GM20431 (cell line): ENCODE data around the gene PLK1.
"Not testable (repeated sequence)": the region's sequence is repeated elsewhere in the genome, so short reads cannot be mapped to it uniquely, and the experiment has no call there.

Source experiments
- in situ Hi-C: fragments of 300-500 bp; cut with MseI, MboI; formaldehyde crosslinking; loops from one replicate; pipeline ENCODE4 v1.15.0; 2020; ENCODE audit warnings: low sequenced_read_pairs; ENCODE audit not compliant: unreplicated experiment

PLK1 gene

GRCh38 chr16:23678430-23679273 lies at the start of gene PLK1:
Gene PLK1, plus strand, starts transcription at chr16:23678889. Its CDS starts 44 bp downstream, at chr16:23678933.
- in situ Hi-C loops = no loop called here

DNA sequence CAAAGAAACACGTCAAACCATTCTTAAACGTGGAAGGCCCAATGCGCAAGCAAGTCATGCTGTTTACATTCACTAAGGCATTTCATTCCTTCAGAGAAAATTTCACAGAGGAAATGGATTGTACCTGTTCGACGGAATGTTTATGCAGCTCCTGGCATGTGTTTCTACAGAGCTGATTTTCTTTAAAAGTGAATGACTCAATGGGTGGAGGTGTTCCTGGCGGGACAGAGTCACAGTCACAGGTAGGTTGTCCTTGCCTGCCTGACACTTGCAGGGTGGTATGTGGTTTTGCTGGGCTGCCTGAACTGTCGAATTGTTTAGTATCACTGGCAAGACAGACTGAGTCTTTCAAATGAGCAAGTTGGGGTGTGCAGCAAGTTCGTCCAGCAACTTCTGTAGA lies 49.2 kb upstream of the PLK1 start:
- in situ Hi-C loops = no loop called here

DNA sequence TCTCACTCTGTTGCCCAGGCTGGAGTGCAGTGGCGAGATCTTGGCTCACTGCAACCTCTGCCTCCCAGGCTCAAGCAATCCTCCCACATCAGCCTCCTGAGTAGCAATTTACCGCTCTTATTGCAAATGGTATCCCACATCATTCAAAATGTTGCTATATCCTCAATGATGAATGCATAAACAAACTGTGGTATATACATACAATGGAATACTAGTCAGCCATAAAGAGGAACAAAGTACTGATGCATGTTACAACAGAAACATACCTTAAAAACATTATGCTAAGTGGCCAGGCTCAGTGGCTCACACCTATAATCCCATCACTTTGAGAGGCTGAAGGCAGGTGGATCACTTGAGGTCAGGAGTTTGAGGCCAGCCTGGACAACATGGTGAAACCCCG lies 46.8 kb upstream of the PLK1 start:
- in situ Hi-C loops = not testable (repeated sequence)

GRCh38 chr16:23634461-23635036 lies 44.1 kb upstream of the PLK1 start:
- in situ Hi-C loops = no loop called here

DNA sequence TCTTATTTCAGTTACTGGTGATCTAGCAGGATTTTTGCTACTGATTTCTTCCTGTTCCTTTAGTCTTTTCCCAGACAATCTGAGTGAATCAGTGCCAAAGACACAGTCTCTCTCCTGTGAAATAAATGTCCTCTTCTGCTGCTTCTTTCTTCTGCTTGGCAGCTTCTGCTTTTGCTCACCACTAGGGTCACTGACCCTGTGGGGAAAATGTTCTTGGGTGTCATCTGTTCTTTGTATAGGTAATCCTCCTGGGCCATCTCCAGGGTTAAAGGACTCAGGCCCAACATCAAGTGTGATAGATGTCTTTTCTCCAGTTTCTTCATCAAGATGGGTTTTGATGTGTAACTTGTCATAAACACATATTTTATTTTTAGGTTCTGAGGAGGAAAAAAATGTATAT lies 42.7 kb upstream of the PLK1 start:
- in situ Hi-C loops = no loop called here

- in situ Hi-C loops = no loop called here
Measured at GRCh38 chr16:23640615-23640930, 38.1 kb upstream of the PLK1 start.

- in situ Hi-C loops = no loop called here
Measured at GRCh38 chr16:23640931-23641765, 37.5 kb upstream of the PLK1 start, which contains the start of the genes DCTN5 and PALB2. Gene DCTN5, plus strand, starts transcription at chr16:23641466. Its CDS starts 77 bp downstream, at chr16:23641543. Gene PALB2, minus strand, starts transcription at chr16:23641310. Its CDS starts 153 bp downstream, at chr16:23641157.

DNA sequence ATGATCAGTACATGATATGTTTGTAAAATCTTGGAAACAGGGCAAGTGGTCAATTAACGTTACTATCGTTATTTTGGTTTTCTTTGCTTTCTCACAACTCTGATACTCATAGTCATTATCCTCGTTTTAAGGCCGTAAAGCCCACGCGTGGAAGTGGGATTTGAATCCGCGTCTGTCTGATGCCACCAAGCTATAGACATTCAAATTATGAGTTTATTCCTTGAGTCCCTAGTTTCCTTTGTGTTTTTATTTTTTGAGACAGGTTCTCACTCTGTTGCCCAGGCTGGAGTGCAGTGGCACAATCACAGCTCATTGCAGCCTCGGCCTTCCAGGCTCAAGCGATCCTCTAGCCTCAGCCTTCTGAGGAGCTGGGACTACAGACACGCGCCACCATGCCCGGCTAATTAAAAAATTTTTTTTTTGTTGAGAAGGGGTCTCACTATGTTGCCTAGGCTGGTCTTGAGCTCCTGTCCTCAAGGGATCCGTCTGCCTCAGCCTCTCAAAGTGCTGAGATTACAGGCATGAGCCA lies 36.4 kb upstream of the PLK1 start:
- in situ Hi-C loops = no loop called here

- in situ Hi-C loops = no loop called here
Measured at GRCh38 chr16:23650674-23651416, 27.8 kb upstream of the PLK1 start.

DNA sequence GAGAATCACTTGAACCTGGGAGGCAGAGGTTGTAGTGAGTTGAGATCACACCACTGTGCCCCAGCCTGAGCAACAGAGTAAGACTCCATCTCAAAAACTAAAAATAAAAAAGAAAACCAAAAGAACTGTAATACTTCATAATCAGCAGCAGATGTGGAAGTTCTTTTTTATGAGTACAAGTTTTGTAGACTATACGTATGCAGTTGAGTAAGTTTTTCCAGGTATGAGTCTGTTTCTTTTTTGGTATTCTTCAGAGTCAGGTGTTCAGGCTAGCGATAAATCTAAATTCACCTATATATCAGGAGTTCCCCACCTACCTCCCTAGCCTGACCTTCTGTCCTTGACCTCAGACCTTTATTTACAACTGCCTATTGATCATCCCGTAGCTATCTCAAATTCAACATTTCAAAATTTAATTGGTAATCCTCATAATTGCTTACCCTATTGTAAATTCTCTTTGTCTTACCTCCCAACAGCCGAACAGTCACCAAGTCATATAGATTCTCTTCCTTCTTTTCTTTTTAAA lies 26.7 kb upstream of the PLK1 start:
- in situ Hi-C loops = no loop called here

DNA sequence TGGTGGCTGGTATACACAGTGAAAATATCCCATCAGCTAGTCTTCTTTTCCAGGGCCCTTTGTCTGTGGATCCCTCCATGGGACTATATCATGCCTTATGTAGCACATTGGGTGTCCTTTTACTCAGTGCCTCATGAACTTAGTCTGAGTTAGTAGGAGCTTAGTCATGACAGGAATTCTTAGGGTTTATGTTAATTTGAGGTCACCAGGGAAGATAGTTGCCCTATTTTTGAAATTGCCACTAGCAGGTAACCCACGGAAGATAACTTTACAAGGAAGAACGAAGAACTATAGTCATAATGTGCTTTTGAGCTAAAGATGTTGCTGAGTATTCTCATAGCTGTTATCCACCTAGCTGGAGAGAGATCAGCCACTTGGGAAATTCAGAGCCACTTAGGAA lies 14.8 kb upstream of the PLK1 start:
- in situ Hi-C loops = no loop called here

DNA sequence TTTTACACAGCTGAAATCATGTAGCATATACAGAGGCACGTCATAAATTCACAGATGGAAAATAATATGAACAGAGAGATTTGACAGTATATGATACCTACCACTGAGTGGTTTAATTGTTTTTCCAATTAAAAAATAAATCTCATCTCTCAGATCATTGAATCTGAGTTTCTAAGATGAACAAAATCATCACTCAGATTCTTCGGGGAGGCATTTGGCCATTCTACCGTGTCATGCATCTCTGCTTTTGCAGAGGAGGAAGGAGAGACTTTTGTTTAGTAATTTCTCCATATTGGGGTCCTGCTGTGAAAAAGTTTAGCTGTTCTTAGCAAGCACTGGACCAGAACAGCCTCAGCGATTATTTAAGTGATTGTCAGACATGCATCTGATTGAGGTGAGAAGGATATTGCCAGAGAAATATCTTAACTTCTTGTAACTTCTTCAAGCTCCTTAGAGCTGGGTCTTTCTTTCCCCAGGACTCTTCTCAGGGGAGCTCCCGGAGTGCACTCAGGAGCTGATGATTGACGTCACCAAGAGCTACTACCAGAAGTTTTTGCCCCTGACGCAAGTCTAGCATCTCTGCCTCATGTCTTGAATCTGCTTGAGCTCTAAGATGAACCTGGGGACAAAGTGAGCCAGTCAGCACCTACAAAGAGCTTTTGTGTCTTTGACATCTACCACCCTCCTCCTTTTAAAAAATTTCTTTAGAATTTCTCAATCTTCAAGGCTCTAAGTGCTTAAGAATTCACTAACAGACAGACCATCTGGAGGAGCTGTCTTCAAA lies 11.9 kb upstream of the PLK1 start:
- in situ Hi-C loops = no loop called here

GRCh38 chr16:23667355-23667659 lies 11.4 kb upstream of the PLK1 start:
- in situ Hi-C loops = no loop called here

DNA sequence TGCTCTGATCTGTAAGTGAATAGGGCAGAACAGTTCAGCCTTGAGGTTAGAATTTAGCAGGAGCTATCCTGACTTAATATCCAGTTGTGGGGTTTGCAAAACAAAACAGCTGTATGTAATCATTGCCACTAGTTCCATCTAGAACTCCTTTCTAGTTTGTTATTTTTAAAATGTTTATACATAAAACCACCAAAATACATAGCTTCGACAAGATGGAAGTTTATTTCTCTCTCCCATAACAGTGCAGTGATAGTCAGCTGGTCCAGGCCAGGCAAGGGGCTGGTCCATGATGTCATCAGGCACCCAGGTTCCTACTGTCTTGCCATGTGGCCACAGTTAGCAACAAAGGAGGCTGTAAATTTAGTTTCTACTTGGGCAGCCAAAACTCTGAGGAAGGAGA lies 10.5 kb upstream of the PLK1 start:
- in situ Hi-C loops = no loop called here

DNA sequence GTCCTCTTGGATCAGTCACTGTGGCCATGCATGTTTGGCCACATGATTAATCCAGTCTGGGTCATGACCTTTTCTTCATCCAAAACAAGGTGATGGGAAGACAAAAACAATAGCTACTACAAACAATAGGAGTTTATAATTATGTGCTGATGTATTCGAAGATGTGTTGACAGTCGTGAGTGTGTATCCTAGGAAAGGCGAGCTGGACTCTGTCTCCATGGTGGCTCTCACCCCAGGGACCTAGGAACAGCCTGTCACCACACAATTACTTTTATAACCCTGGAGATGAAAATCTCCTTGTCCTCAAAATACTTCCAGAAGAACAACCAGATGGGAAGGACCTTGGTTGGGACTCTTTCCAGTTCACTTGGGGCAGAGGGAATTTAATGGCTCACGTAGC lies 9.8 kb upstream of the PLK1 start:
- in situ Hi-C loops = no loop called here

DNA sequence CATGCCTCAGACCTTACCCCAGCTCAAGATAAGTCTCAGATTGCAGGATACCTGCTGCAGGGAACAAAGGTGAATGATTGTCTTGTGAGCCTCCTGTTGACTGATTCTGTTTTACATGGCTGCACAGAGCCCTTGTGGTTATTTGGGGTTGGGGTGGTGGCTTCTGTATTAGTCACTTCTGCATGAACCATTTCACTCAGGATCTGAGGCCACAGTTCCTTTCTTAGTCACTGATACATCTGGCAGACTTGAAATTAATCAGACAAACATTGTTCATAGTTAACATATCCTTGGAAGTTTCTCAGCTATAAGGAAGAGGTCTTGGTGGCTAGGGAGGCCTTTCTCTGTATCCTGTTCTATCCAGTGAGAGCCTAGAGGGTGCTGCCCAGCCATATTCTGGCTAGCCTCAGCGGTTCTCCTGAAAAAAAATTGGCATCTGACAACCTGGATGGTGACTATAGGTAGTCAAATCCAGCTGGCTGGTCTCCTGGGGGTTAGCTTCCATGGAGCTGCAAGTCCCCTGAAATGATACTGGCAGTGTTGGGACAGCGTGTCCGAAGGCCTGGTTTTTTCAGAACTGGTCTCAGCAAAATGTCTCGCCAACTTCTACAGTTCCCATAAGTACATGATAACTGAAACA lies 8.4 kb upstream of the PLK1 start:
- in situ Hi-C loops = no loop called here

GRCh38 chr16:23673971-23674614 lies 4.6 kb upstream of the PLK1 start:
- in situ Hi-C loops = no loop called here

DNA sequence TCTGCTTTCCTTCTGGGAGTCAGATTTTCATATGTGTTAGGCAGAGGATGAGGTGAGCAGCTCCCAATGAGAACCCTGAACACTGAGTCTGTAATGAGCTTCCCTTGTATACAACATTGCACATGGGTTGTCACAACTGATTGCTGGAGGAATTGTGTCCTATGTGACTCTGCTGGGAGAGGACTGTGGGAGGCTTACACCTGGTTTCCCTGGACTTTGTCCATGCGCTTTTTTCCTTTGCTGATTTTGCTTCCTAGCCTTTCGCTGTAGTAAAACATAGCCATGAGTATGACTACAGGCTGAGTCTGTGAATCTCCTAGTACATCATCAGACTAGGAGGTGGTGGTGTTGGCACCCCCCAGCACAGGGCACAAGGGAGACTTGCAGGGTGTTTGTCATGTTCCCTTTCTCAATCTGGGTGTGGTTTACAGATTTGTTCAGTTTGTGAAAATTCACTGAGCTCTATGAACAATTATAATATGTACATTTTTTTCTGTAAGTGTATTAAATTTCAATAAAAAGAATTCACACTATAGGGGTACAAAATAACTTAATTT lies 1.7 kb upstream of the PLK1 start:
- in situ Hi-C loops = no loop called here
